ENCODE data around the gene PAX7.

Gene PAX7

GRCh38 chr1:18644973-18645746, 14.5 kb downstream of the PAX7 start:
- DNase-seq (no peak), ATAC-seq (peak; percentile 27)
- no peaks in the 10 kb centered on the region for H3K9me3 Mint-ChIP-seq
- H3K27me3 Mint-ChIP-seq = peaks cover 99% of the 10 kb centered on the region
- H3K4me3 Mint-ChIP-seq = peak overlapping the region; percentile 47 to 57
- H3K27ac Mint-ChIP-seq = no peak overlapping the region
- peaks cover 58% of the 10 kb centered on the region for H3K4me1 Mint-ChIP-seq

- peak overlapping the region; percentile 12 to 34 for H3K4me3 Mint-ChIP-seq
- DNase-seq (no peak), ATAC-seq (no peak)
- peaks cover 99% of the 10 kb centered on the region for H3K27me3 Mint-ChIP-seq
- no peak overlapping the region for H3K27ac Mint-ChIP-seq
- H3K9me3 Mint-ChIP-seq = no peaks in the 10 kb centered on the region
- peaks cover 56% of the 10 kb centered on the region for H3K4me1 Mint-ChIP-seq
Measured at GRCh38 chr1:18645747-18646090, 15.1 kb downstream of the PAX7 start.

- Mint-ChIP-seq H3K27me3 (peaks cover 99% of the 10 kb centered on the region), H3K4me1 (peaks cover 51% of the 10 kb centered on the region), H3K9me3 (no peaks in the 10 kb centered on the region), H3K4me3 (peak overlapping the region; percentile 39 to 48), H3K27ac (no peak overlapping the region)
- DNase-seq = no peak
- ATAC-seq = no peak
Measured at GRCh38 chr1:18646091-18646785, 15.6 kb downstream of the PAX7 start.

- peaks cover 53% of the 10 kb centered on the region for H3K4me1 Mint-ChIP-seq
- peaks cover 98% of the 10 kb centered on the region for H3K27me3 Mint-ChIP-seq
Measured at GRCh38 chr1:18646786-18647410, 16.3 kb downstream of the PAX7 start.

DNA sequence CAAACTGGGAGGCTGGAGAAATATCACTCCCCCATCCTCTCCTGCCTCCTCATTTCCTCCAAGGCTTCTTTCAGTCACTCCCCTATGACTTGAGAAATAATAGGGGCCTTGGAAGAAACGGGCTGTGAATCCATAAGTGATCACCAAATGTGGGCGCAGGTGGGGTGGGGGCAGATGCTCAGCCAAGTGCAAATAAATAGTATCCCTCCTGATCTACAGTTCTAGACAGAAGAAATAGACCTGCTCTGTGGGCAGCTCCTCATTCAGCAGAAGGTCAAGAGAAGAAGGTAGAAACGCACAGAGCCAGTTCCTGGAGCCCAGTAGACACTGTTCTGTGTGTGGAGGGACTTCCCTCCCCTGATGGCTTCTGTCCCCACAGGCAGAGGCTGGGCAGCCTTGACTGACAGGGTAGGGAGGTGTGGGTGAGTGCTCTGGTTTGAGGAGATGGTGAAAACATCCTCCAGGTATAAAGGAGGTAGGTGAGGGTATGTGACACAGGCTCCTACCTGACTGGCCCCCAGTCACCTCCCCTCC, 17.1 kb downstream of the PAX7 start:
- peaks cover 62% of the 10 kb centered on the region for H3K4me1 Mint-ChIP-seq
- H3K4me3 Mint-ChIP-seq = no peak overlapping the region
- DNase-seq (no peak), ATAC-seq (no peak)
- H3K27ac Mint-ChIP-seq = no peak overlapping the region
- H3K9me3 Mint-ChIP-seq = no peaks in the 10 kb centered on the region
- peaks cover 98% of the 10 kb centered on the region for H3K27me3 Mint-ChIP-seq

More at GRCh38 chr1:18646786-18647410, 16.3 kb downstream of the PAX7 start:
- H3K27ac Mint-ChIP-seq = no peak overlapping the region
- ATAC-seq = no peak
- H3K4me3 Mint-ChIP-seq = peak overlapping the region; percentile 59 to 67
- DNase-seq = no peak
- no peaks in the 10 kb centered on the region for H3K9me3 Mint-ChIP-seq

- Mint-ChIP-seq H3K27me3 (peaks cover 89% of the 10 kb centered on the region), H3K27ac (no peak overlapping the region), H3K9me3 (no peaks in the 10 kb centered on the region), H3K4me3 (no peak overlapping the region), H3K4me1 (peaks cover 61% of the 10 kb centered on the region)
- DNase-seq (no peak), ATAC-seq (no peak)
Measured at GRCh38 chr1:18649693-18650370, 19.2 kb downstream of the PAX7 start.

- Mint-ChIP-seq H3K27ac (no peak overlapping the region), H3K4me1 (peaks cover 55% of the 10 kb centered on the region), H3K27me3 (peaks cover 71% of the 10 kb centered on the region), H3K4me3 (no peak overlapping the region), H3K9me3 (no peaks in the 10 kb centered on the region)
- ATAC-seq (no peak), DNase-seq (no peak)
Measured at GRCh38 chr1:18651713-18652112, 21.1 kb downstream of the PAX7 start.

DNA sequence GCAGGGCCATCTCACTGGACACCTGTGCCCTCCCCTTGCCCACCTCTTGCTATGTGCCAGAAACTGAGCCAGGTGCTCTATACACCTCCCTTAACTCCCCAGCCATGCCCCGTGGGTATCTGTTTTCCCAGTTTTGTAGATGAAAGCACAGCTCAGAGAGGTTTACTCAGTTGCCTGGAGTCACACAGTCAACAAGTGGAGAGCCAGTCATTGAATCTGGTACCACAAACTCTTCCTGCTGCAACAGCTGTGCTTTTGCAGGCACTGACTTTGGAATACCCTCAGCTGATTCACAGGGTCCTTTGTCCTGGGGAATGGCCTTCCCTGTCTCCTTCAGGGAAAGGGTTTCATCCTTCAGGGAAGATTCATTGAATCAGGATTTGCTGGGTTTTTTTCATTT, 22.1 kb downstream of the PAX7 start:
- DNase-seq (no peak), ATAC-seq (no peak)
- Mint-ChIP-seq H3K4me1 (peaks cover 60% of the 10 kb centered on the region), H3K9me3 (no peaks in the 10 kb centered on the region), H3K27ac (no peak overlapping the region), H3K4me3 (no peak overlapping the region), H3K27me3 (peaks cover 60% of the 10 kb centered on the region)

DNA sequence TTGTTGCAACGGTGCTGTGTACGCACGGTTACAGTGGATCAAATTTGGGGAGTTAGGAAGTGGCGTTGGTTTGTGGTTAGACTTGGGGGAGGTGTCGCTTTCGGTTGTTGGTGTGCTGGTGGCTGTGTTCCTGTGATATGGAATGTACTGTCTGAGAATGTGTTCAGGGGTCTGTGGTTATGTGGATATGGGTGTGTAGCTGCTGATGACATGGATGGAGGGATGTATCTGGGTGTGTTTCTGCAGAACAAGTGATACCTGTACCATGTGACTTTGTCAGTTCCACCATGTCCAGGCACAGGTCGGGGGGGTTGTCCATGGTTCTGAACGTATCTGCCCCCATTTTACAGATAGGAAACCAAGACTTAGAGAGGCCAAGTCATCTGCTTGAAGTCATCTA, 22.7 kb downstream of the PAX7 start:
- Mint-ChIP-seq H3K27me3 (peaks cover 55% of the 10 kb centered on the region), H3K4me3 (peak overlapping the region in 1 of 2 donors; percentile 20), H3K27ac (no peak overlapping the region), H3K4me1 (peaks cover 58% of the 10 kb centered on the region), H3K9me3 (no peaks in the 10 kb centered on the region)
- DNase-seq (no peak), ATAC-seq (peak; percentile 58)

- no peak for ATAC-seq
- no peaks in the 10 kb centered on the region for H3K9me3 Mint-ChIP-seq
- H3K4me3 Mint-ChIP-seq = no peak overlapping the region
- peaks cover 58% of the 10 kb centered on the region for H3K4me1 Mint-ChIP-seq
- peaks cover 49% of the 10 kb centered on the region for H3K27me3 Mint-ChIP-seq
- no peak for DNase-seq
- no peak overlapping the region for H3K27ac Mint-ChIP-seq
Measured at GRCh38 chr1:18653916-18654315, 23.3 kb downstream of the PAX7 start.

DNA sequence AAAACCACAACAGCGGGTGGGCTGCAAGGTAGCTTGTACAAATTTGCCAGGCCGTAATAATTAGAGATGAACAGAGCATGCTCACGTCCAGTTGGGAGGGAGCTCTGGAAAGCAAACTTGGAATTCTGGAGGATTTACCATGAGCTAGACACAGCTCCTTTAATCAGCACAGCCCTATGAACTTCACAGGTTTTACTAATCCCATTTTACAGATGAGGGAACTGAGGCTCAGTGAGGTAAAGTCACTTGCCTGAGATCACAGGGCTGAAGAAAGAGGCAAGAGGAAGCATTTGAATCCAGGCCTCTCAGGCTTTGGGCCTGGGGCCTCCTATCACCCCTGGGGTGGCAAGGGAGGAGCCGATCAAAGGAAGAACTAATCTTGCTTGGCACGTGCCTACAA, 24.0 kb downstream of the PAX7 start:
- H3K4me3 Mint-ChIP-seq = no peak overlapping the region
- no peak for DNase-seq
- ATAC-seq = no peak
- H3K27ac Mint-ChIP-seq = no peak overlapping the region
- H3K4me1 Mint-ChIP-seq = peaks cover 58% of the 10 kb centered on the region
- H3K9me3 Mint-ChIP-seq = no peaks in the 10 kb centered on the region
- H3K27me3 Mint-ChIP-seq = peaks cover 42% of the 10 kb centered on the region

DNA sequence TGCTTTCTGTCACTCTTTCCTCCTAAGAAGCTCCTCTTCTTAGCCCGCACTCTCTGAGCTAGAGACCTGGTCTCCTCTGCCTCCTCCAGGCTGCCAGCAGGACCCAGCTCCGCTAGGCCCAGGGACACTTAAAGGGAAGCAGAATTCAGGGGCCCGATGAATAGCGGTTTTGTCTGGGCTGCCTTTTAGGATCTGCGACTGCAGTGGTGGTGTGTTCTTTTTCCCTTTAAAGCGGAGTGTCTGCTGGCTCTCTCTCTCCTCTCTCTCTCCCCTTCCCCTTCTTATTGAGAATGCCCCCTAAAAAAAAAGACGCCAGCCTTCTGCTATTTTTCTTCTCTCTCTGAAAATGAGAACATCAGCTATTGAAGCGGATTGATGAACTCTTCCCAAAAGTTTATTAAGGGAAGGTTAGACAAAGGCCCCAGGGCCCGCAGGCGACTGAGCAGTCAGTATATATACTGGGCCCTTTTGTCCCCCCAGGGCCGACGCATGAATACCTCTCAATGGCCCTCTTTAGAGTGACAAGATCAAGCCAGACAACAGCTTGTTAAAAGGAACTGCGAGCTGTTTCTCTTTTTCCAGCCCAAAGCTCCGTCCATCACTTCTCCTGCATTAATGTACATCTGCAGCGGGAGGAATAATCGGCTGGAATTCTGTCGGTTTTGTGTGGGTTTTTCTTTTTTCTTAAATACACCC, 27.0 kb downstream of the PAX7 start:
- Mint-ChIP-seq H3K27me3 (peaks cover 13% of the 10 kb centered on the region), H3K4me1 (peaks cover 59% of the 10 kb centered on the region), H3K4me3 (no peak overlapping the region), H3K27ac (peak overlapping the region in 1 of 2 donors; percentile 31), H3K9me3 (no peaks in the 10 kb centered on the region)
- DNase-seq (no peak), ATAC-seq (no peak)

DNA sequence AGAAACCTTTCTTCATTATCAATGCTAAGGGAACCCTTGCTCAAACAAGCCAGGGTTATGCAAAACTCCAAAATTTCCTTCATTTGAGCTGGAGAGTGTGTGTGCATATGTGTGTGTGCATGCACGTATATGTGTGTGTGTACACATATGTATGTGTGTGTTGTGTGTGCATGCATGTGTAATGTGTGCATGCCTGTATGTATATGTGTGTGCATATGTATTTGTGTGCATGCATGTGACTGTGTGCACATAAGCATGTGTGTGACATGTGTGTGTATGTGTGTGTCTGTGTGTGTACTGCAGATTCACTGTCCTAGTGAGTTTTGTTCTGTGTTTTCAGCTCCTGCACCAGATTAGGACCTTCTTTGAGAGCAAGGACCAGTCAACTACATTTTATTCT, 28.2 kb downstream of the PAX7 start:
- peaks cover under 1% of the 10 kb centered on the region for H3K27me3 Mint-ChIP-seq
- no peak overlapping the region for H3K27ac Mint-ChIP-seq
- H3K4me3 Mint-ChIP-seq = no peak overlapping the region
- ATAC-seq (no peak), DNase-seq (no peak)
- peaks cover 47% of the 10 kb centered on the region for H3K4me1 Mint-ChIP-seq
- H3K9me3 Mint-ChIP-seq = no peaks in the 10 kb centered on the region

DNA sequence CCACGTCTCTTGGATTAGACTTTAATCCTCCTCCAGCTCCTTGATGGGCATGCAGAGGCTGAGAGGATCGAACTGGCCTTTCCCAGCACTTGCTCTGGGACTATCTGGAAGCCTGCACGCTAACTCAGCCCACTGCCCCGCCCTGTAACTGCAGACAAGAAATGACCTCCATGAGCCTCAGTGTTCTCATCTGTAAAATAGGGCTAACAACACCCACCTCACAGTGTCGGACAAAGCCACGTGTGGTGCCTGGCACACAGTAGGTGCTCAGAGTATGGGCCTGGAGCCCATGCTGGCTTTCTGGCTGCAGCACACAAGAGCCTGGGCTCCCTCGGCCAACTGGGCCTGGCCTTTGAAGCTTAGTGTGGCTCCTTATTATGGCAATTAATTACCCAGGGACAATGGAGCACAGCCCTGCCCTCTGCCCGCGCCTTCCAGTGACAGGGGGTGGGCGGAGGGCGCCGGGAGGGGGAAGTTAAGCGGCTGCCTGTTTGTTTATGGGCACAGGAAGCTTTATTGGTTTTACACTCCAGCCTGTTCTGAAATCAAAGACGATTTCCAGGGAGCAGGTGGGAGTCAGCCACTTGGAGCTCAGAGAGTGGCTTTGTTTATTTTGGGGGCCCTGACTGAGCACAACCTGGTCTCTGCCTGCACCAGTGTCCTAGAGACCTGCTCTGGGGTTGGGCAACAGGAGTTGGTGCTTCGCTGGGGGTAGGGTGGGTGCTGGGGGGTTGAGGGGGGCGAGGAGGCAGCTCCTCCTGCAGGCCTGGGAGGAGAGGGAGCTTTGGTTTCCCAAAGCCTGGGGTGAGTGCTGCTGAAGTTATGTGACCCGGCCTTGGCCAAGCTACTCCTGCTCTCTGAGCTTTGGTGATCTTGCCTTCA, 31.0 kb downstream of the PAX7 start:
- Mint-ChIP-seq H3K9me3 (no peaks in the 10 kb centered on the region), H3K4me1 (peaks cover 35% of the 10 kb centered on the region), H3K27ac (no peak overlapping the region), H3K4me3 (no peak overlapping the region), H3K27me3 (no peaks in the 10 kb centered on the region)
- no peak for ATAC-seq
- DNase-seq = no peak
